ENCODE data around the gene NPFFR1. TPM values are rescaled to one million over a fixed set of nuclear protein-coding genes. Genes with fewer than 3 reads are reported as not detected.

NPFFR1 gene
- total RNA-seq, 2 donors from 2014 or later = 0.03 to 0.15 TPM

DNA sequence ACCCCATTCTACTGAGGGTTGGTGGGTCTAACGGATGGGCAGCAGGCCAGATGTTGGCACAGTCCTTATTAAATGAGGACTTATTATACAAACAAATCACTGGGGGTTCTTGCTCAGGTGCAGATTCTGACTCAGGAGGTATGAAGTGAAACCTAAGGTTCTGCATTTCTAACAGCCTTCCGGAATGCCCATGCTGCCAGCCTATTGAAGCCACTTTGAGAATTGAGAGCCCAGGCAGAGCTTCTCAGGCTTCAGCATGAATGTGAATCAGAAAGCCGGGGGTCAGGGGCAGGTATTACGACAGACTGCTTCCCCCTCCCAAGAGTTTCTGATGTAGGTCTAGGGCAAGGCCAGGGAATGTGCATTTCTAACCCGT, 34.1 kb upstream of the NPFFR1 start:
- DNase-seq (no peak), ATAC-seq (no peak)
- intact Hi-C loops (cut with DNase I, micrococcal nuclease) = no loop called here

DNA sequence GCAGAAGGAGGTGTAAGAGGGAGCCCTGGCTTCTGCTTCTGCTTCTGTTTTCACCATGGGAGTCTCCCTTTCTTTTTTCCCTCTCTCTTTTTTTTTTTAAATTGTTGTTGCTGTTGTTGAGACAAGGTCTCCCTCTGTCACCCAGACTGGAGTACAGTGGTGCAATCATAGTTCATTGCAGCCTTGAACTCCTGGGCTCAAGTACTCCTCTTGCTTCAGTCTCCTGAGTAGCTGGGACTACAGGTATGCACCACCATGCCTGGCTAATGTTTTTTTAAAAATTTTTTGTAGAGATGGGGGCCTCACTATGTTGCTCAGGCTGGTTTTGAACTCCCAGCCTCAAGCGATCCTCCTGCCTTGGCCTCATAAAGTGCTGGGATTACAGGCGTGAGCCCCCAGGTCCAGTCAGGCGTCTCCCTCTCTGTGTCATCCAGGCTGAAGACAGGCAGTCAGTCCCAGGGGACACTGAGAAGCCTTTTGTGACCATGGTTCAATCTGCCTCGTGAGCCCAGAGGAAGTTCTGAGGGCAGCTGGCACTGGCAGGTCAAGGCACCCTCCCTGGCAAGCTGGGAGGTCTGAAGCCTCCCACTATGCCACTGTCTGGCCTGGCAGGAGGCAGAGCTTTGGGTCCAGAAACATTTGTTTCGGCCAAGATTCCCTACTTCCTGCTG, 33.6 kb upstream of the NPFFR1 start:
- DNase-seq = no peak
- intact Hi-C loops (cut with DNase I, micrococcal nuclease) = no loop called here
- no peak for ATAC-seq

DNA sequence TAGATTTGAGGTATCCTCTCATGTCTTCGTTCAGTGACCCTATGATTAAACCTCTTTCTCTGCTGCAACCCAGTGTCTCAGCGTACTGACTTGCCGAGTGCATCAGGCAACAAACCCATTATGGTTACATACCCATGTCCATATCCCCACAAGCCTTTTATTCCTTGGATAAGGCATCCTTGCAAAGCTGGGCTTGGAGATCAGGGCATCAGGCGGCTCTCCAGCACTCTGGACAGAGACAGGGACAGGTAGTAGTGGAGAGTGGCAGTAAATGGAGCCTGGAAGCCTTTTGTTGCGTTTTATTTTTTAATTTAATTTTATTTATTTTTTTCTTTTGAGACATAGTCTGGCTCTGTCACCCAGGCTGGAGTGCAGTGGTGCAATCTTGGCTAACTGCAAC, 32.0 kb upstream of the NPFFR1 start:
- ATAC-seq (no peak), DNase-seq (no peak)
- intact Hi-C loops (cut with DNase I, micrococcal nuclease) = no loop called here

DNA sequence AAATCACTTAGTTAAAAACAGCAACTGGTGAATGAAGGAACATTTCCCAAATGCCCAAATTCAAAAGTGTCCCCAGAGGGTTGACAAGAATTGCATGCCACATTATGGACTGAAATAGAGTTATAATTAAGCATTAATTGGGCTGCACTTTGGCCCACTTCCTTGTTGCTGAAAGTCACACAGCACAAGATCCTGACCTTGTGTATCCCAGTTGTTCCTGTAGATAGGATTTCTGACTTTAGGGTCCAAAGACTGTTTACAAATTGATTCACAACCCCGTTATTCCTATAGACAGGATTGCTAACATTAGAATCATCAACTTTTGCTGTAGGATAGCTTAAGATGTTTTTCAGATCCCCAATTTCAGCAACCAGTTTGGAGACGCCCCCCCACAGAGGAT, 31.5 kb upstream of the NPFFR1 start:
- no peak for ATAC-seq
- intact Hi-C loops (cut with DNase I, micrococcal nuclease) = no loop called here
- no peak for DNase-seq

DNA sequence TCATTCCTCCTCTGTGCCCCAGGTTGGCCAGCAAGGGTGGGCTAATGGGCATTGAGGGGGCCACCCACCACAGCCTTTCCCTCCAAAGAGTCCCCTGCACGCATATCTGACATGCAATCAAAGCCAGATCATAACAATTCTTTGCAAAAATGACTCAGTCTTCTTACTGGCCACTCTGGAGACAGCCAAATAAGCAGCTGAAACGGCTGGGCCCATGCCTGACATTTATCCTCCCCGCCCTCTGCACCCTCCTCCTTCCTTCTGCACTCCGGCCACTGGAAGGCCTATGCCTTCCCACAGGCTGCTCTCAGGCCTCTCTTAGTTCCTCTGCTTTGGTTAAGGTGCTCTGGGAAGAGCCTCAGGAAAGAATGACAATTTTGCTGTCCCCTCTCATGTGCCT, 29.2 kb upstream of the NPFFR1 start:
- intact Hi-C loops (cut with DNase I, micrococcal nuclease) = no loop called here
- ATAC-seq = no peak
- DNase-seq = no peak

DNA sequence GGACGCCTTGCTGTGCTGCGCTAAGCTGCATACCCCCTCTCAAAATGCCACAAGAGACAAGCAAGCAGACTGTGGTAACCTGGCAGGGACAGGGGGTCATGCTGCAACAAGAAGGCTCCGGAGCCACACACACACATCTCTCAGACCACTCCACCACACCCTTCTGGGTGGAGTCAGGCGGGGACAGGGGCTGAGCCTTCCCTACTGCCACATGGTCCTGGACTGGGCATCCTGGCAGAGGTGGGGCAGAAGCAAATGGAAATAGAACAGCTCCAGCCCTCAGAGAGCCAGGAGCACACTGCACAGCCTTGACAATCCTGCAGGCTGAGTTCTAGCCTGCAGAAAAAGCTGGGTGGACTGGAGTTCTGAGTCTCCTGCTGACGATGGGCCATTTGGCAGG, 28.4 kb upstream of the NPFFR1 start:
- ATAC-seq (no peak), DNase-seq (no peak)
- intact Hi-C loops (cut with DNase I, micrococcal nuclease) = no loop called here

DNA sequence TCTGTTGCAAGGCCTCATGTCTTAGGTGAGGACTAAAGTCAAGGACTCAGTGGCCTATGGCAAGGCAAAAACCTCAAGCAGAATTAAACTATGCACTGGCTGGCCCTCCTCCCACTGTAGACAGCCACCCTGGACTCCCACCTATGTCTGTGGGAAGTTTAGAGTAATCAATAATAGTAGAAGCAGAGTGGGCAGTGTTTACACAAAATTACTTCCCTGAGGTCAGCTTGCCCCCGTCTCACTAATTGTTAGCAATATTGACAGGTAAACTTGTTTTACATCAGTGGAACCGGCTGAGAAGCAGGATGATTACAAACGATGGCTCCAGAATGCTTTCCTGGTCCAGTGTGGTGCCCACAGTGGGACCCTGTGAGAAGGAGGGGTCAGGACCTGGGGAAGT, 27.9 kb upstream of the NPFFR1 start:
- DNase-seq = no peak
- intact Hi-C loops (cut with DNase I, micrococcal nuclease) = no loop called here
- ATAC-seq = no peak

DNA sequence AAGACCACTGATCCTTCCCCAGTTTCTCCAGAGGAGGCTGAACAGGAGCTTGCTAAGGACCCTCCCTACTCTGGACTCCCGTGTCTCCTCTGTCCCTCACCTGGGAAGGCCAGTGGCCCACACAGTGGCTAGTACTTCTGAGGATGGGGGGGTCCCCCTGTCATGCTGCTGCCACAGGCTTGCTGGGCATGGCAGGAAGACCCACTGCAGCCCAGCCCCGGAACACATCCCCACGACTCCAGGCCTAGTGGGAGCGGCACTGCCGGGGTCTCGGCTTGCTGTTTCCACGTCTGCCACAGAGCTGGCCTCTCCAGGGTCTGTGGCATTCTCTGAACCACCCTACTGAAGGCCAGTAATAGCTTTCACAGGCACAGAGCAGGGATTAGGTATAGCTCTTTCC, 25.9 kb upstream of the NPFFR1 start:
- DNase-seq (no peak), ATAC-seq (no peak)
- intact Hi-C loops (cut with DNase I, micrococcal nuclease) = no loop called here

DNA sequence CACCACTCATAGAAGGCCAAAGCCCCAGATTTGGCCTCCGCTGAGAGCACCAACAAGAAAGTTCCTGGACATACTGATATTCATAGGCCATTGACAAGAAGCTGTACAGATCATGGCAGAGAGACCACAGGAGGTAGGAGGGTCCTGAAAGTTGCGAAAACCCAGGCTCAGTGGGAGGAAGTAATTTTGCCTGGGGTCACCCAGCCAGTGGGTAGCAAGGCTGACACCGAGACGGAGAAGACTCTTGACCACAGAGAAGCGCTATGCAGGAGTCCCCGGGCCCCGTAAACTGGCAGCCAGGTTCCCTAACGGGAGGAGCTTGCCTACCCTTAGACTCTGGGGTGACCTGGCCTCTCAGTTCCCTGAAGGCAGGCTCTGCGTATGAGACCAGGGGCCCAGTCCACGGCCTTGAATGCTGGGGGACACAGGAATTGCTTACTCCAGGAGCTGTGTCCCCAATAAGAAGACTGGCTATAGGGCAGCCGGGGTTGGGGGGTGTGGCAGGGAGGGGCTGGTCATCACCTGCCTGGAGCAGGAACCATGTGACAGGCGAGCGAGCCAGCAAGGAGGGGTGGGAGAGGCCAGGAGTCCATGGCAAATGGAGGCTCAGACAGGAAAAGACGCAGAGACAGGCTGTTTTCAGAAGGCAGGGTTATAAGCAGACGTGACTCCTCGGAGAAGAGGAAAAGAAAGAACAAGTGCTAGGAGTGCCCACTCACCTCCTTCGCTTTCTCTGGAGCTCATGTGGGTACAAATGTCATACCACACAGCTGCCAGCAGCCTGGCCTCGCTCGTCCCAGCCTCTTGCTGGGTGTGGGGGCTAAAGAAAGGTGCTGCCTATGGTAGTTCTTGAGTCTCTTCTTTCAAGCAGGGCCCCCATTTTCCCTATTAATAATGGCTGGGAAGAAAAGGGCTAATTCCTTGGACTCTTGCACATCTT, 24.6 kb upstream of the NPFFR1 start:
- ATAC-seq (peak; percentile 71), DNase-seq (peak in 1 of 2 donors; percentile 33)
- intact Hi-C loops (cut with DNase I, micrococcal nuclease) = no loop called here

DNA sequence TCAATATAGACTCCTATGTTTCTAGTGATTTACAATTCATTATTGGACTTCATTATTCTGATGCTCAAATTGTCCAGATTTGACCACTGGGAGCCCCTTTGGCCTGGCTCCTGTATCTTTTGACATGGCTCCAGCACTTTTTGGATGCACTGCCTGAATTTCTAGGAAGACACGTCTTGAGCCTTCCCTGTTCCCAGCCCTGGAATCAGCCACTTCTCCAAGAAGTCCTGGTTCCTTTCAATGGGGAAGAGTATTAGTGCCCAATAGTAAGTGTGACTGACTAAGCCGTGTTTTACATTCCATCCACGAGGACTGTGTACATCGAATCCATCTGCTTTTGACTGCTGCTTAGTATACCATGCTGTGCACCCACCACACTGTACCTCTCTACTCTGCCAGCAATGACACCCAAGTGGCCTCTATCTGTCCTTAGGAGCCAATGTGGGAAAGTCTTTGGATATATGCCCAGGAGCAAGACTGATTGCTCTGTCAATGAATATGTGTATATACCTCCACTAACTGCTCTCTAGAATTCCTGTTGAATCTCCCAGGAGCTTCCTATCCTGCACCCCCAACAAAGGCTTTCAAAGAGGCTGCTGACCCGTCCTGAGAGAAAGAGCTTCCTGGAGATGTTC, 23.2 kb upstream of the NPFFR1 start:
- ATAC-seq = no peak
- intact Hi-C loops (cut with DNase I, micrococcal nuclease) = no loop called here

DNA sequence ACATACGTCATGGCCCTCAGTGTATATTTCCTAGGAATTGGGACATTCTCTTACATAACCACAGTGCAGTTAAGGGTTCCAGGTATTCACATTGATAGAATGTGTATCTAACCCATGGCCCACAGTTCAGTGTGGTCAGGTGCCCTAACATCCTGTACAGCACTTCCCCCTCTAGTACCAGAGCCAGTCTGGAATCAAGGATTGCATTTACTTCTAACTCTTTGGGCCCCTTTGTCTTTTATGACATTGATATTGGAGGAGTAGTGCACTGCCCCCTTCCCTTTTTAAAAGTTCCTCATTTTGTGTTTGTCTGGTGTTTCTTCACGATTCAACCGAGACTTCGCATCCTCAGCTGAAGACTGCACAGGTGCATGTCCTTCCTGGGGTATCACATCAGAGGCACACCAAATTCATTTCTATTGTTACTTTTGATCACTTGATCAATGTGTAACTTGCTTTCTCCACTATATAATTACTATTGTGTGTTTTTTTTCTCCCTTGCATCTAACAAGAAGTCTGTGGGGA, 22.4 kb upstream of the NPFFR1 start:
- DNase-seq = no peak
- no peak for ATAC-seq
- intact Hi-C loops (cut with DNase I, micrococcal nuclease) = no loop called here

More for the DNA sequence above, 23.2 kb upstream of the NPFFR1 start:
- DNase-seq = no peak

DNA sequence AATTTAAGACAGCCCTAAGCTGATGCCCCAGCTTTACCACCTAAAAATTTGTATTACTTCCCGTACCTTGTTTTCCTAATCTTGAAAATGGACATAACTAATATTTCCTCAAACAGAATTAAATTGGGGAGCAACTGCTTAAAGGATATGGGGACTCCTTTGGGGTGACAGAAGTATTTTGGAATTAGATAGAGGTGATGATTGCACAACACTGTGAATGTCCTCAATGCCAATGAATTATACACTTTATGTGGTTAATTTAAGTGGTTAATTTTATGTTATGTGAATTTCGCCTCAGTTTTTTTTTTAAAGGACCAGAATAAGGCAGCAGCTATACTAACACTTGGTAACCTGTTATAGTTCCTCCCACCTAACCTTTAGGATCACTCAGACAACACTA, 19.9 kb upstream of the NPFFR1 start:
- intact Hi-C loops (cut with DNase I, micrococcal nuclease) = no loop called here
- ATAC-seq = no peak

DNA sequence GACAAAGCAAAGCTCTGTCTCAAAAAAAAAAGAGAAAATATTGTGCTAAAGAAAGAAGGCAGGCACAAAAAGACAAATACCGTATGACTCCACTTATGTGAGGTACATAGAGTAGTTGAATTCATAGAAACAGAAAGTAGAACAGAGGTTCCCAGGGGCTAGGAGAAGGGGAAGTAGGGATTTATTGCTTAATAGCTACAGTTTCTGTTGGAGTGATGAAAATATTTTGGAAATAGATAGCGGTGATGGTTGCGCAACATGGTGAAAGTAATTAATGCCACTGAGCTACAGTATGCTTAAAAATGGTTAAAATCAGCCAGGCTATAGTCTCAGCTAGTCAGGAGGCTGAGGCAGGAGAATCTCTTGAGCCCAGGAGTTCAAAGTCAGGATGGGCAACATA, 18.5 kb upstream of the NPFFR1 start:
- ATAC-seq = no peak

More for the DNA sequence above, 19.9 kb upstream of the NPFFR1 start:
- DNase-seq = no peak

DNA sequence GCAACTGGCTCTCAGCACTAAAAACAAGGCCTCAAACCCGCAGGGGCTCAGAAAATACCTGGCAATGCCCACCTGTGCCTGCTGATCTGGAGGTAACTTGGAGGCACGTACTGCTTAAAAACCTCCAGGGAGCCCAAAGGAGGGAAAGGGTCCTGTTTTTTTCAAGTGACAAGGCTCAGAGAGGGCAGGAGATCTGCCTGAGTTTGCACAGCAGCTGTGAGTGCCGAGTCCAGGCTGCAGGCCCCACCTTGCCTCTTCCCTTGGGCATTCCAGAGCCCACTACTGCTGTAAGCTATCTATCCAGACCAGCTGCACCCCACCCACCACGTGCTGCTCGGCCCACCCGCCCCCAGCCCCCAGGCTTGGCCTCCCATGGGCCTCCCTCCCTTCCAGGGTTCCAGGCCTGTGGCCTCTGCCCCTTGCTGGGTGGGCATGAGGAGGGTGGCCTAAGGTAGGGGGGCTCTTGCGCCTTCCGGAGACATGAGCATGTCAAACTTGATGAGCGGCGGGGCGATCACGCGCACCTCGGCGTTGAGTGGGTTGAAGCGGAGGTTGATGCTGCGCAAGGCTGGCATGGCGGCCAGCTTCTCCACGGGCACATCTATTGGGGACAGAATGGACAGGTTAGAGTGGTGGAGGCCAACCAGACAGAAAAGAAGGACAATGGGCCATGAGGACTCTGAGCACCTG, 17.2 kb upstream of the NPFFR1 start:
- DNase-seq = no peak
- no peak for ATAC-seq
- intact Hi-C loops (cut with DNase I, micrococcal nuclease) = no loop called here

More for the DNA sequence above, 18.5 kb upstream of the NPFFR1 start:
- DNase-seq = no peak
- intact Hi-C loops (cut with DNase I, micrococcal nuclease) = no loop called here

DNA sequence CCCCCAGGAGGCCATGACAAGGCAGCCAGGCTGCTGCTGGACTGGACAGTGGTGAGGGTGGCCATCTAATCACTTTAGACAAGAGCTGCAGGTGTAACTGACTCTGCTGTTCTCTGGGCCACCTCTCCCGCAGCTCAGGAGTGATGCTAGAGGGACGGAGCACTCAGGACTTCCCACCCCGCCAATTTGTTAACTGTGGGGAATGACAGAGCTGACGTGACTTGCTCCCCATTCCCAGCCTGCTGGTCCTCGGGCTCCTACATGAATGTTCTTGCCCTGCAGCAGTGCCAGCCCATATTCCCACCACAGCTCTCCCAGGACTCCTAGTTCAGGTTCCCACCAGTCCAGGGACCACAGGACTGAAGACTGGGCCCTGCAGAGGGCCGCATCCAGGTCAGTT, 16.7 kb upstream of the NPFFR1 start:
- intact Hi-C loops (cut with DNase I, micrococcal nuclease) = no loop called here
- ATAC-seq (no peak), DNase-seq (no peak)

DNA sequence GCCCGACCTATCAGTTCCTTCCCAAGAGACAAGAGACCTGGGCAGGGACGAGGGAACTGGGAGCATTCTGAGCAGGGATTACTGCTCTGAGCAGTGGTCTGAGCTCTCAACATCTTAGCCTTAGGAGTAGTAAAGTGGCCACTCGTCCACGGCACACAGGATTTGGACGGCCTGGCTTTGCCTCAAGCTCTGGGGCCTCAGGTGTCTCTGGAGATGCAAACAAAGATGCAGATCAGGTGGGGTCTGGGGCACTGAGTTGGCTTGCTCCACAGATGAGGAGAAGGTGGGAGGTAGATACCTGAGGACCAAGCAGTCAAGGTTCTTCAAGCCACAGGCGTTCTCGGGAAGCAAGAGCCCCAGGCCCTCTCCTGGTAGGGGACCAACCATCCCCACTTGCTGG, 16.1 kb upstream of the NPFFR1 start:
- intact Hi-C loops (cut with DNase I, micrococcal nuclease) = no loop called here
- no peak for DNase-seq
- no peak for ATAC-seq

DNA sequence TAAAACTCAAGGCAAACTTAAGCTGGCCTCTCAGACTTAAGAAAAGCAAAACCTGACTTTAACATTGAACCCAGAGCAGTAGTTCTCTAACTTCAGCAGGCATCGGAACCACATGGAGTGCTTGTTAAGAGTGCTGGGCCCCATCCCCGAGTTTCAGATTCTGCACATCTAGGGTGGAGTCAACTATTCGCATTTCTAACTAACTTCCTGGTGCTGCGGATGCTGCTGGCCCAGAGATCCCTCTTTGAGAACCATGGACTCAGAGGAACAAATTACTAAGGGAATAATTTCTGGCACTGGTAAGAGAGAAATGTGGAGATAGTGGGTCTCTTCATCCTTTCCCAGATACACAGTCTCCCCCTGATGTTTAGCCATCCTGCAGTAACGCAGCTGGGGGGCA, 14.6 kb upstream of the NPFFR1 start:
- intact Hi-C loops (cut with DNase I, micrococcal nuclease) = no loop called here
- DNase-seq = no peak

DNA sequence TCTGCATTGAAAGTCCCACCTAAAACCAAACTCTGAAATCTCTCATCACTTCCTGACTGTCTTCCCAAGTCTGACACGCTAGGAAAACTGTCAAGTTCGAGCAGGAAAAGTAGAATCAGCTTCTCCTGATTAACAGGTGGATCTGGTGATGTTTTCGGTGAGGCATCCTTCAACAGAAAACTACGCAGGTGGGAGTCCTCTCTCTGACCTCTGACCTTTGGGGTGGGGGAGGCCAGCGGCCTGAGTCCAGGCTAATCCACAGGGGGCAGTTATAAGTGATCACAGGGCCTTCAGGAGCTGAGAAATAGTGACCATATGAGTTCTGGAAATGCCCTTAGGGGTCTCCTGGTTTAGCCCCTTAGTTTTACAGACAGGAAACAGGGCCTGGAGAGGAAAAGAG, 13.4 kb upstream of the NPFFR1 start:
- intact Hi-C loops (cut with DNase I, micrococcal nuclease) = no loop called here
- no peak for ATAC-seq
- no peak for DNase-seq

More for the DNA sequence above, 14.6 kb upstream of the NPFFR1 start:
- no peak for ATAC-seq

DNA sequence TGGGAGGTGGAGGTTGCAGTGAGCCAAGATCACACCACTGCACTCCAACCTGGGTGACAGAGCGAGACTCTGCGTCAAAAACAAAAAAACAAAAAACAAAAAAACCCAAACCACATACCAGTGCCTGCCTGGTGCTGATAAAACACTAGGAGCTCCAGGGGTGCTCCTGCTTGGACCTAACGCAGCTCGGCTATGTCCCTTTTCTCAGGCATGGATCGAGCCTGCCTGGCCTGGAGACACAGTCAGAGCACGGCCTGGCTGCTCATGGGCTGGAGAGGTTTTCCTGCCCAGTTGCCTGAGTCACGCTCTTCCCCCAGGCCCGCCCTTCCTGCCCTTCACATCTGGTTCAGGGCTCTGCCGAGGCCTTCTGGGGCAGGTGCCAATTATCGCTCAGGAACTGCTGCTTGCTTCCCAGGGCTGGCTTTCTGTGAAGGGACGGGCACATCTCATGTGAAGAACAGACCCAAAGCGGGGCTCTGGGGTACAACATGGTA, 12.6 kb upstream of the NPFFR1 start:
- peak; percentile 45 to 69 for DNase-seq
- ATAC-seq = peak; percentile 82
- intact Hi-C loops (cut with DNase I, micrococcal nuclease) = no loop called here

Measured in left colon (tissue), 2 donors.